HG02938 (cell line): ENCODE results near the gene GREB1L.
"Not testable (repeated sequence)": the region's sequence is repeated elsewhere in the genome, so short reads cannot be mapped to it uniquely, and the experiment has no call there.

ENCODE experiments used
- ATAC-seq: cut with Tn5 transposase; IDR thresholded peaks from one replicate; pipeline ENCODE4 v1.9.1; 2021; ENCODE audit warnings: mild to moderate bottlenecking, moderate library complexity; ENCODE audit not compliant: unreplicated experiment

Gene GREB1L

DNA sequence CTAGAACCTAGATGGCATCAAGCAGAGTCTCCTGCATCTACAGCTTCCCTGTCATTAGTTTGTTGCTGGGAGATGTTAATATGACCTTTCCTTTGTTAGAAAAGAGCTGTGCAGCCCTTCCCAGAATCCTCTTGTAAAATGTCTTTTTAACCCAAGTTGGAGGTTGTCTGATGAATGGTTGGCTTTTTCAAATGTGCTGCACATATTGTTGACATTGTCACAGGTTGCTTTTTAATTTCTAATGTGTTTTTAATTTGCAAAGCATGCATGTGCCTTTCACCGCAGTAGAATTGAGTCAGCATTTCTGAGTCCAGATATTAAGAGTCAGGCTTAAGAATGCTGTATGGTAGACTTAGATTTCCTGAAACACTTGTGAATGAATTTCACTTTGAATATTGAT, 120.8 kb downstream of the GREB1L start:
- no peak for ATAC-seq

DNA sequence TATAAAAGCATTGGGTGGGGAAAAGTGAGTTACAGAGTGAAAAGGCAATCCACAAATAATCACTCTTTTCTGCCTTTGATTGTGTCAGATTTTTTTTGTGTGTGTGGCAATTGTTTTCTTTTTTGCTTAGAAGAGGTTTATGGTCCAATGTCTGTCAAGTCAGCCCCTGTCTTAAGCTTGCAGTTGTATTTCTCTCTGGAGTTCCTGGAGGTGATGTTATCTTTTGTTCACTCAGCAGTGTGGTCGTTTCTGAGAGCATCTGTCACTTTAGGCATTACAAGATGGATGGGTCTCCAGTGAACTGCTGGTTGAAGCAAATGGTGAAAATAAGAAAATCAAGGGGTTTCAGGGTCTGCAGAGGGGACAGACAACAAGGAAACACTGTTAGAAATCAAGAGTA, 121.3 kb downstream of the GREB1L start:
- no peak for ATAC-seq

DNA sequence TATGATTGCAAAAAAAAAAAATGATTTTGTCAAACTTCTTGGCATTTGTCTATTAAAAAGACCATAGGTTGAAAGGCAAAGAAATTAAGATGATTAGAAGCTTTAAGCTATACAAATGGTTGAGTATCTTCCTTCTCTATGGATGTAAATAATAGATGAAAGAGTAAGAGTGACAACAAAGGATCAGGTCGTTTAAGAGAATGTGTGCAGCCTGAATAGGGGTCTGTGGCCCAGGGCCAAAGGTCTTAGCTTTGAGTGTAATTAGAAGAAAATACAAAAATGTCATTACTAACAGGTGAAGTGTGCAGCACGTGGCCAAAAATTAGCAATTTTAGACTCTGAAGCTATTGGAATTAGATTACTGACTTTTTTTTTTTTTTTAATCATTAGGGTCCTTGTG, 122.4 kb downstream of the GREB1L start:
- ATAC-seq, result no peak

DNA sequence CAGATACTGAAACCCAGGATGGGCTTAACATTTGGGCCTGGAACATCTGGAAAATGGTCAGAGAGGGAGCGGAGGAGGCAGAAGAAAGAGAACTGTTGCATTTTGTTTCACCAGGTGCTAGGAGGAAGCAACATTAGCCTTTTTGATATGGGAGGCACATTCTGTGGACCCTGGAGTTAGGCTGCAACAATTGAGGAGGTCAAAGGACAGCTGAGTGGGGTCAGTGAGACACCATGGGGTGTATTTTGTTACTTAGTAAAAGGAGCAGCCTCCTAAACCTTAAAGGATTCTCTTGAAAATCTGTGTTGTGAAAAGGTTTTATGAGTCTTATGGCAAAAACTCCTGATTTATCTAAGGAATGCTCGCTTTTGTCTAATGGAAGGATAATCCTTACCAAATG, 124.9 kb downstream of the GREB1L start:
- no peak for ATAC-seq

DNA sequence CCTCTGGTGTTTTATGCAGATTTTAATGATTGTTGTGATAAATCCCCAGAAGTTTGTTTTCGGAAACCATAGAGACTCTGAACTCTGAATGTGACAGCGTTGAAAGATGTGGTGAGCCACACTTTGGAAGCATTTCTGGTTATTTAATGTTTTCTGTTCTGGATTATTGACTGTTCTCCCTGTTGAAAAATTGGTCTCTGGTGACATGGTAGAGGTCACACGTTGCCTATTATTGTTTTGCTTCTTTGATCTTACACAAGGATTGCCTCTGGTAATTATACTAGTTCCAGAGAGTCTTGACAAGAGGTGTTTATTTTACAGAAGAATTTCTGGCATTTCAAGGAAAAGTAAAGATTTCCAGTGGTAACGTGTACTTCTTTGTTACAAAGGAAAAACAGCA, 127.1 kb downstream of the GREB1L start:
- no peak for ATAC-seq

DNA sequence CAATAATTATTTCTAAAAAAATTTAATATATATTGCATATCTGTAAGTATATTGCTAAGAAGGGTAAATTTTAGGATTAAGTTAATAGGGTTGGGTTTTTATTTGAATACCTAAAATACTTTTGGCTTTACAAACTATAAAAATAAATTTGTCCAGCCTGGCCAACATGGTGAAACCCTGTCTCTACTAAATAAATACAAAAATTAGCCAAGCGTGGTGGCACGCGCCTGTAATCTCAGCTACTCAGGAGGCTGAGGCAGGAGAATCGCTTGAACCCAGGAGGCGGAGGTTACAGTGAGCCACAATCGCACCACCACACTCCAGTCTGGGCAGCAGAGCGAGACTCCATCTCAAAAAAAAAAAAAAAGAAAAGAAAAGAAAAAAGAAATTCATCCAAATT, 127.6 kb downstream of the GREB1L start:
- not testable (repeated sequence) for ATAC-seq

DNA sequence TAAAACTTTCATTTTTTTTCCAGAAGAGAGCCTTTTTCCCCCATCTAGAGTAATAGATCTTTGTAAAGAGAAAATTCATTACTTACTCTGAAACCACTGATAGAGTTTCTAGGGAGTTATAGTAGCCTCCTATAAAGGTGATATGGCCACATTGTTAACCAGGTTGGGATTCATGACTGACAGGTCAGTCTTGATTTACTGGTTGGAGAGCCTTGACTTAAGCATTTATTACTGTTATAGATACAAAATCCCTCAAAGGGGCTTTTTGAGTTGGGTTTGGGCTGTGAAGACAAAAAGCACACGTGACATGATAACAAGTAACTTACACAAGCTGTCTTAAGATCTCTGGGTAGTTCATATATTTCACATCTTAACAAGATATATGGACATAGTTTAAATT, 141.0 kb downstream of the GREB1L start:
- no peak for ATAC-seq

DNA sequence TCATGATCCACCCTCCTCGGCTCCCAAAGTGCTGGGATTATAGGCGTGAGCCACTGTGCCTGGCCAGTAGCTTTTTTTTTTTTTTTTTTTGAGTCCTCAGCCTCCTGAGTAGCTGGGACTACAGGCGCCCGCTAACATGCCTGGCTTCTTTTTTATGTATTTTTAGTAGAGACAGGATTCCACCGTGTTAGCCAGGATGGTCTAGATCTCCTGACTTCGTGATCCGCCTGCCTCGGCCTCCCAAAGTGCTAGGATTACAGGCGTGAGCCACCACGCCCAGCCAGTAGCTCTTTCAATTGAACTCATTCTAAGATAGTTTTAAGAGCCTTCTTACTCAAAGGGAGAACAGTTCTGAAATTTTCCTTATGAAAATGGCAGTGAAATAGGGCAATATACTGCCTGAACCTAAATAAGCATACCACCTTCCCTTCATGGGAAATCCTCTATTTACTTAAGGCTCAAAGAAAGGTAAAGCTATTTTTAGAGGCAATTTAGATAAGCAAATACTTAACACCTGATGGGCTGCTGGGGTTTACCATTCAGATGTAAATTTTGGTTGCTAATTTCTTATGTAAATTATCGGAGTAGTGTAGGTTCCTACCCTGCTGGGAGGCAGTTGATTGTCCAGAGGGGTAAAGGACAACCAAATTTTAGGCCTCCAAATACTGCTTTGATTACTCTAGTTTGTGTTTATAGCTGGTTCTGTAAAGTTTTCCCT, 144.7 kb downstream of the GREB1L start:
- ATAC-seq, result no peak

DNA sequence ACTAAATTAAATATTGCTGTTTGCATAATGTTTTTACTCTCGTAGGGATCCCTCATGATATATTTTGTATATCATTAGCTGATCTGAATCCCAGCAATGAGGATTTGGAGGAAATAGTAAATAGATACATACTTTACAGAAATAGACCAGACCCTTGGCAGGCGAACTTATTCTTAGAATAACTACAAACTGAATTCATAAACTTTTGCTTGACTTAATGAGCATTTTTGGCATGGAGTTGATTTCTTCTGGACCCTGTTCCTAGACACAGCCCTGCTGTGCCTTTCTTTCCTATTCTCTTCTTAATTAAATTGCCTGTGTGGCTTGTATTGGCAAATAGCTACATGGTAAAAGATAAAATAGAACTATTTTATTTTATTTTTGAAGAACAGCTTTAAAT, 145.9 kb downstream of the GREB1L start:
- no peak for ATAC-seq

DNA sequence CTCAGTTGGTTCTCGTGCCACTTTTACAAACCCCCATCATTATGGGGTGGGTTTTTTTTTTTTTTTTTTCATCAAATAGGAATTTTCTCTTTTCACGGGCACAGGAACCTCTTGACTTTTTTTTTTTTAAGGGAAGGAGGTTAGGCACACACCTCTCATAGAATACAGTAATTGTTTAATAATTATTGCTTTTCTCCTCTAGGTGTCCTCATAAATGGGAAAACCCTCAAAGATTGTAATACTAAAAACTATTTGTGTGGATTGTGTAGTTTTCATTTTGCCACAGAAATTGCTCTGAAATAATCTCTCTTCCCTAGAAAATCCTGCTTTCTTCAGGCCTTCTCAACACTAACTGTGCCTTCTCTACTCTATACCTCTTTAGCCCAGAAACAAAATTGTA, 147.3 kb downstream of the GREB1L start:
- ATAC-seq, result no peak

DNA sequence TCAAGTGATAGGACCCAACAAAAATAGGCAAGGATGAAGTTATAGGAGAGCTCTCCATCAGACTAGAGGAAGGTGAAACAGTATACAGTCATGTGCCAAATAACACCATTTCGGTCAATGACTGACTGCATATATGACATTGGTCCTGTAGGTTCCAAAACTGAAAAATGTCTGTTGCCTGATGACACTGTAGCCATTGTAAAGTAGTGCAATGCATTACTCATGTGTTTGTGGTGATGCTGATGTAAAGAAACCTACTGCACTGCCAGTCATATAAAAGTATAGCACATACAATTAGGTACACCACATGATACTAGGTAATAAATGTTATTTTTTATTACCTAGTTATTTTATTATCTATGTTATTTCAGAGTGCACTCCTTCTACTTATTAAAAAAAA, 147.9 kb downstream of the GREB1L start:
- ATAC-seq, result no peak

DNA sequence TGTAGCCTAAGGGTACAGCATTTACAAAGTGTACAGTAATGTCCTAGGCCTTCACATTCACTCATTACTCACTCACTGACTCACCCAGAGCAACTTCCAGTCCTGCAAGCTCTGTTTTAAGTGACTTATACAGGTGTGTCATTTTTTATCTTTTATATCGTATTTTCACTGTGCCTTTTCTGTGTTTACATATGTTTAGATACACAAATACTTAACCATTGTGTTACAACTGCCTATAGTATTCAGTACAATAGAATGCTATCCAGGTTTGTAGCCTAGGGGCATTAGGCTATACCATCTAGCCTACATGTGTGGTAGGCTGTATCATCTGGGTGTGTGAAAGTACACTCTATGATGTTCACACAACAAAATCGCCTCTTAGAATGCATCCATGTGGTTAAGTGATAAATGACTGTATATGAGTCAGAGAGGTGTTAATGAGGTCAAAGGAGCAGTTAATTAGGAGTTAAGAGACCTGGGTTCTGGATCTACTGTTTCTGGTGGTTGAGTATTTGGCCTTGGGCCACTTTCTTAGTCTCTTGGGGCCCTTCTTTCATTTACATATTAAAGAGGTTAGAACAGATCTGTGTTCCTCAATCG, 149.1 kb downstream of the GREB1L start:
- ATAC-seq, result no peak

DNA sequence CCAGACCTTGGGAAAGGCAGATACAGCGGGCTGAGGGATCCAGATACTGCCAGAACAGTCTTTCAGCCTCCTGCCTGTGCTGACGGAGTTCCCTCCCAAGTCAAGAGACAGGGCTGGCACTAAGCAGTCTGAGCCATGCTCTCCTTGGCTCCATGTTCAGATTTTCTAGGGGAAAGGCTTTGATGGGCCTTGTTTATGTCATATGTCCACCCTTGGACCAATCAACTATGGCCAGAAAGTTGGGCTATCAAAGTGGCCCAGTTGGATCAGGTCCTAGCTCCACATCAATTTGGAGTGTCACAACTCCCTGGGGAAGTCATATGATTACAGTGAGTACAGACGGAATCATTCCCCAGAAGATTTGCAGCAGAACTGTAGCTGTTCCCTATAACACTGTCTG, 152.0 kb downstream of the GREB1L start:
- no peak for ATAC-seq

DNA sequence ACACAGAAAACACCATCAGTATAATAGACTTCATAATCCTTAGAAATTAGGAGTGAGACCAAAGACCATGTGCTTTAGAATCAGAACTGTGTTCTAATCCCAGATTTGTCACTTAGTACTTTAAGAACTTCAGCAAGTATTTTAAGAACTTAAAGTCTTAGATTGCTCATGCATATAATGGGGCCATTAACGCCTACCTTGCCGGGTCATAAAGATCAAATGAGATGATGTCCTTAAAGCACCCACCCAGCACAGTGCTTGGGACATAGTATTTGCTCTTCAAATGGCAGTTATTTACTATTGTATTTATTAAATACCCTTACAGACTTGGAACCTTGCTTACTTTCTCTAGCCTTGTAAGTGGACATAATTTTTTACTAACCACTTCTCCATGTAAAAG, 156.1 kb downstream of the GREB1L start:
- no peak for ATAC-seq

DNA sequence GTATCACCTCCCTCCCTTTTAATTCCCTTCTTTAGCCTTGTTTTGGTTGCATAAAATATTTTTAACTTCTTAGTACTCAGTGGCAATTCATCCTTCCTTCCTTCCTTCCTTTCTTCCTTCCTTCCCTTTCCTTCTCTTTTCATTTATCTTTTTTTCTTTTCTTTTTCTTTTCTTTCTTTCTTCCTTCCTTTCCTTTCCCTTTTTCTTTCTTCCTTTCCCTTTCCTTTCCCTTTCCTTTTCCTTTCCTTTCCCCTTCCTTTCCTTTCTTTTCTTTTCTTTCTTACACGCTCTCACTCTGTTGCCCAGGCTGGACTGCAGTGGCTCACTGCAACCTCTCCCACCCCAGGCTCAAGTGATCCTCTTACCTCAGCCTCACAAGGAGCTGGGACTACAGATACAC, 160.2 kb downstream of the GREB1L start:
- ATAC-seq, result no peak

DNA sequence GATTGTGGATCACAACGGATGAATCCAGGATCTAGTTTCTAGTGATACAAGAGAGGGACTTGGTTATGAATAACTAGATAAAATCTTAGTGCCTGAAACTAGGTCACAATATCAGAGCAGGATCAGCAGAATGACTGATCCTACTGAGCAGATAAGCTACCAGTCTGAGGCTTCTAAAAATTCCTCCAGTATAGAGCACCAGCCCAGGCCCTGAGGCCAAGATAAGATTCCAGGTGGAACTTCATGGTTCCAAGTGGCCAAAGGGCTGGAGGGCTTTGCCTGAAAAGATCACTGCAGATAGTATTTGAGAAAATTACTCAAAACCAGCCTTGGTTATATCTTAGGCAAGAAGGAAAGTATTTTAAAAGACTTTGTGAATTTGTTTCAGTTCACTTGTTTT, 162.4 kb downstream of the GREB1L start:
- ATAC-seq, result no peak

DNA sequence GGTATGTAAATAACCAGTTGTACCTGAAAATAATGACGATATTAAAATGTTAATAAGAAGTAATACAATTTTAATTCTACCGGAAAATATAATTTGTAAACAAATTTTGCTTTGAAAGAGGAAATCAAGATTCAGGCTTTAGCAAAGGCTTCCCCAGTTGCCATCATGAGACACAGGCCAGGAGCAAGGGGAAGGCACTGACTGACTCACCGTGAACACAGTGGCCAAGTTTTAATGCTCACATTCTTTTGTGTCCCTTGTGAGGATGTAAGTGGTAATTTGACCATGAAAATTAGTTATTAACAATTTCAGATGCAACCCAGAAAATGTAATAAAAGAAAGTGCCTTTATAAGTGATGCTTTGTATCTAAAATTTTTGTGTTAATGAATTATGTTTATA, 164.1 kb downstream of the GREB1L start:
- ATAC-seq, result no peak

DNA sequence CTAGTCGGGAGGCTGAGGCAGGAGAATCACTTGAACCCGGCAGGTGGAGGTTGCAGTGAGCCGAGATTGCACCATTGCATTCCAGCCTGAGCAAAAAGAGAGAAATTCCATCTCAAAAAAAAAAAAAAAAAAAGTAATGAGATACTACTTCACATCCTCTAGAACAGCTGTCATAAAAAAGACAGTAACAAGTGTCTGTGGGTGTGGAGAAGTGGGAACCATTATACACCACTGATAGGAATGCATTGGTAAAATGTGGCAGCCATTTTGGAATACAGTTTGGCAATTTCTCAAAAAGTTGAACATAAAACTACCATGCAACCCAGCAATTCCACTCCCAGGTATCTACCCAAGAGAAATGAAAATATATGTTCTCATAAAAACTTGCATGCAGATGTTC, 166.6 kb downstream of the GREB1L start:
- no peak for ATAC-seq

DNA sequence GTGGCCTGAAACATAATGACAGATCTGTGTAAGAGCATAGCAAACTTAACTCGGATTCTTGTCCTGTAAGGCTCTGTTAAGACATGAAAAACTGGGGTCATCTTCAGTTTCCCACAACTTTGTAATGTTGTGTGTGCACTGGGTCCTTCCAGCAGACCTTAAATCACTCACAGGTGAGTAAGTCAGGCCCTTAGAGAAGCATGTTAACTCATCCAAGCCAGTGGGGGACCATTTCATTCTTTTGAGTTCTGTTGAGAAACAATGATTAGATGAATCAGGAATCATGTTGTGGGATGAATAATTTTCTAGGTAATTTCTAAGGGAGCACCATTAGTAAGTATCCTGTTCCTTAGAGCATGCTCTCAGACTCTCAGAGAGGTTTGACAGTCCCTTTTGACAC, 191.4 kb downstream of the GREB1L start:
- ATAC-seq, result no peak

DNA sequence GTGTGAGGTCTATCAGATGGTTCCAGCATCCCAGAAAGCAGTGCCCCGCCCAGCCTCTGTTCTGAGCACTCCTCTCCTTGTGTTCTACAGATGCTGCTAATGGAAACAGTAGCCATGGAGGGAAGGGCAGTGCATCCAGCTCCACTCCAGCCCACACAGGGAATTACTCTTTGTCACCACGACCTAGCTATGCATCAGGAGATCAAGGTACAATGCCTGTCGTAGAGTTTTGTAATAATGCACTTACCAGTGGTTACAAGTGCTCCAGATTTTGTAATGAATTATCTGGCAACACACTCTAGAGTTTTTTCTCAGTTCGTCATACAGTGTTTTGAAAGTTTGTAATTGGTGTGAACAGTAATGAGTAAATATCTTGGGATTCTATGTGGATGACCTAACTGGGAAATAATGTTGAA, 197.4 kb downstream of the GREB1L start:
- ATAC-seq, result no peak

DNA sequence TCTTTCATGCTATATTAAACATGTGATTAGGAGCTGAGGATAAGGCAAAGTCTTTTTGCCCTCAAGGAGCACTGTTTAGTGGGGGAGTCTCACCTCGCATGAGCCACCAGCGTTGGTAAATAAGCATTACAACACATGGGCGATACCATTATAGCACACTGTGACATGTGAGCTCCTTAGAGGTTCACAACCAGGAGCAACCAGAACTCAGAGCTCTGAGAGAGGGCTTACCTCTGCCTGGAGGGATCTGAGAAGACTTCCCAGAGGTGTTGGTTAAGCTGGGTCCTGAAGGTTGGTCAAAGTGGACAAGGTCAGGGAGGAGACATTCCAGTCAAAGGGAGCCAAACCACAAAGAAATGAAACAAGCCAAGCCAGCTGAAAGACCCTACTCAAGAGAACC, 199.6 kb downstream of the GREB1L start:
- ATAC-seq, result no peak

DNA sequence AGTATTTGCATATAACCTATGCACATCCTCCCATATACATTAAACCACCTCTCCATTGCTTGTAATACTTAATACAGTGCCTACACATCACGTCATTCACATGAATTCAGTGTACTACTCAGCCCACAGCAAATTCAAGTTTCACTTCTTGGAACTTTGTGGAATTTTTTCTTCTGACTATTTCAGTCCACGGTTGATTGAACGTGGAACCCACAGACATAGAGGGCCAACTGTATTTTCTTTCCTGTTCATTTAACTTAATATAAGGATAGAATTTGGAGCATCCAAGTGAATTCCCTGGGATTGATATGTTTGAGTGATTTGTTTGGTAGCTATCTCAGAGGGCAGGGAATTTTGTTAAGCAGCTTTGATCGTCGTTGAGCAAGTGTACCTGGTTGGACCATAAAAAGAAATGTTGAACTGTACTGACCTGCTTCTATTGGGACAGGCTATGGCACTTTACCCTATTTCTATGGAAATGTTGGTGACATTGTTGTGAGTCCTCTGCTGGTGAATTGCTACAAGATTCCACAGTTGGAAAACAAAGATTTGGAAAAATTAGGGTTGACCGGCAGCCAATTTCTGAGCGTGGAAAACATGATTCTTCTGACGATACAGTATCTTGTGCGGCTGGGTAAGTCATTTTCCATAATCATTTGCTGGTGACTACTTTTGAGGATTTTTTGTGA, 201.9 kb downstream of the GREB1L start:
- no peak for ATAC-seq
